A204.1 (cell line): ENCODE measurements around the gene ANKRD26.
"Not testable (repeated sequence)": the region's sequence is repeated elsewhere in the genome, so short reads cannot be mapped to it uniquely, and the experiment has no call there.

Source experiments
- FAIRE-seq: peaks from 2 replicates; lab custom pipeline; 2012; peaks lifted over from hg19 to GRCh38; lab: Jason Lieb, UNC

ANKRD26 gene

GRCh38 chr10:27099916-27100812, at the start of gene ANKRD26:
Gene ANKRD26, minus strand, starts transcription at chr10:27100494. Its CDS starts 168 bp downstream, at chr10:27100326.
- no peak for FAIRE-seq

GRCh38 chr10:27147701-27148100, 47.4 kb upstream of the ANKRD26 start:
- FAIRE-seq = no peak

- no peak for FAIRE-seq
Measured at GRCh38 chr10:27145937-27146336, 45.6 kb upstream of the ANKRD26 start.

- no peak for FAIRE-seq
Measured at GRCh38 chr10:27143686-27144085, 43.4 kb upstream of the ANKRD26 start.

- FAIRE-seq = no peak
Measured at GRCh38 chr10:27138277-27138676, 38.0 kb upstream of the ANKRD26 start.

- no peak for FAIRE-seq
Measured at GRCh38 chr10:27134371-27134770, 34.1 kb upstream of the ANKRD26 start.

- FAIRE-seq = no peak
Measured at GRCh38 chr10:27108165-27108564, 7.9 kb upstream of the ANKRD26 start.

GRCh38 chr10:27104919-27105318, 4.6 kb upstream of the ANKRD26 start:
- FAIRE-seq = no peak

- FAIRE-seq = no peak
Measured at GRCh38 chr10:27100813-27101347, 586 bp upstream of the ANKRD26 start.

- no peak for FAIRE-seq
Measured at GRCh38 chr10:27099448-27099847, 846 bp downstream of the ANKRD26 start.

- no peak for FAIRE-seq
Measured at GRCh38 chr10:27088119-27089044, 11.9 kb downstream of the ANKRD26 start.

GRCh38 chr10:27072436-27073114, 27.7 kb downstream of the ANKRD26 start:
- FAIRE-seq = no peak

GRCh38 chr10:27068217-27068891, 31.9 kb downstream of the ANKRD26 start:
- no peak for FAIRE-seq

GRCh38 chr10:27065084-27065483, 35.2 kb downstream of the ANKRD26 start:
- no peak for FAIRE-seq

GRCh38 chr10:27052656-27053055, 47.6 kb downstream of the ANKRD26 start:
- no peak for FAIRE-seq

GRCh38 chr10:27045247-27045646, 55.0 kb downstream of the ANKRD26 start:
- FAIRE-seq = not testable (repeated sequence)

GRCh38 chr10:27041196-27041595, 59.1 kb downstream of the ANKRD26 start:
- FAIRE-seq = no peak

GRCh38 chr10:27038168-27038567, 62.1 kb downstream of the ANKRD26 start:
- no peak for FAIRE-seq

- no peak for FAIRE-seq
Measured at GRCh38 chr10:27035163-27035562, 65.1 kb downstream of the ANKRD26 start.

- FAIRE-seq = no peak
Measured at GRCh38 chr10:27030060-27030459, 70.2 kb downstream of the ANKRD26 start.

- FAIRE-seq = no peak
Measured at GRCh38 chr10:27022048-27022447, 78.2 kb downstream of the ANKRD26 start.

GRCh38 chr10:27020243-27020642, 80.1 kb downstream of the ANKRD26 start:
- no peak for FAIRE-seq
